AG10803 (cell line): ENCODE data around the gene EDN2.

ENCODE experiments used
- DNase-seq: peaks from one replicate; pipeline ENCODE4 v3.0.0; 2010; ENCODE audit warnings: low read depth
- H3K4me3 ChIP-seq: 2 replicates; pipeline ENCODE4 v1.5.1; 2011; ENCODE audit warnings: mild to moderate bottlenecking, low read length, control low read depth
- TF ChIP-seq, protein P1 (sequence below): conservative IDR thresholded peaks from 2 replicates; pipeline ENCODE4 v1.5.1; 2011; ENCODE audit warnings: mild to moderate bottlenecking, low read length, control low read depth, inconsistent platforms

EDN2 gene

DNA sequence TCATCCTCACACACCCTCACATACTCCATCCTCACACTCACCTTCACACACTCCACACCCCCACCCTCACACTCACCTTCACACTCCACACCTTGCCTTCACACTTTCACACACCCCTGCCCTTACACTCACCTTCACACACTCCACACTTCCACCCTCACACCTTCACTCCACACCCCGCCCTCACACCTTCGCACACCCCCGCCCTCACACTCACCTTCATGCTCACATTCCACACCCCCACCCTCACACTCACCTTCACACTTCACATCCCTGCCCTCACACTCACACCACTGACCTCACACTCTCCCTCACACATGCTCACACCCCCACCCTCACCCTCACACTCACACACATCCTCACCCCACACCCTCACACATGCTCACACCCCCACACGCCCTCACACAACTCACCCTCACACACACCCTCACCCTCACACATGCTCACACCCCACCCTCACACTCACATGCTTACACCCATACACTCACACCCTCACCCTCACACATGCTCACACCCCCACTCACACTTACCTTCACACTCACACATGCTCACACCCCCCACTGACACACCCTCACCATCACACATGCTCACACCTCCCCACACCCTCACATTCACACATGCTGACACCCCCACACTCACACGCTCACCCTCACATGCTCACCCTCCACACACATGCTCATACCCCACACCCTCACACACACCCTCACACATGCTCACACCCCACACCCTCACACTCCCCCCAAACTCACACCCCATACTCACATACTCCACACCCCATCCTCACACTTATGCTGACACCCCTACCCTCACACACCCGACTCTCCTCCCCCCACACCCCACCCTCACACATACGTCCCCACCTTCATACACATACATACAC lies 44.5 kb upstream of the EDN2 start:
- TF ChIP-seq, protein P1, sequence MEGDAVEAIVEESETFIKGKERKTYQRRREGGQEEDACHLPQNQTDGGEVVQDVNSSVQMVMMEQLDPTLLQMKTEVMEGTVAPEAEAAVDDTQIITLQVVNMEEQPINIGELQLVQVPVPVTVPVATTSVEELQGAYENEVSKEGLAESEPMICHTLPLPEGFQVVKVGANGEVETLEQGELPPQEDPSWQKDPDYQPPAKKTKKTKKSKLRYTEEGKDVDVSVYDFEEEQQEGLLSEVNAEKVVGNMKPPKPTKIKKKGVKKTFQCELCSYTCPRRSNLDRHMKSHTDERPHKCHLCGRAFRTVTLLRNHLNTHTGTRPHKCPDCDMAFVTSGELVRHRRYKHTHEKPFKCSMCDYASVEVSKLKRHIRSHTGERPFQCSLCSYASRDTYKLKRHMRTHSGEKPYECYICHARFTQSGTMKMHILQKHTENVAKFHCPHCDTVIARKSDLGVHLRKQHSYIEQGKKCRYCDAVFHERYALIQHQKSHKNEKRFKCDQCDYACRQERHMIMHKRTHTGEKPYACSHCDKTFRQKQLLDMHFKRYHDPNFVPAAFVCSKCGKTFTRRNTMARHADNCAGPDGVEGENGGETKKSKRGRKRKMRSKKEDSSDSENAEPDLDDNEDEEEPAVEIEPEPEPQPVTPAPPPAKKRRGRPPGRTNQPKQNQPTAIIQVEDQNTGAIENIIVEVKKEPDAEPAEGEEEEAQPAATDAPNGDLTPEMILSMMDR: no peak
- H3K4me3 ChIP-seq: no peak overlapping the region
- no peak for DNase-seq

DNA sequence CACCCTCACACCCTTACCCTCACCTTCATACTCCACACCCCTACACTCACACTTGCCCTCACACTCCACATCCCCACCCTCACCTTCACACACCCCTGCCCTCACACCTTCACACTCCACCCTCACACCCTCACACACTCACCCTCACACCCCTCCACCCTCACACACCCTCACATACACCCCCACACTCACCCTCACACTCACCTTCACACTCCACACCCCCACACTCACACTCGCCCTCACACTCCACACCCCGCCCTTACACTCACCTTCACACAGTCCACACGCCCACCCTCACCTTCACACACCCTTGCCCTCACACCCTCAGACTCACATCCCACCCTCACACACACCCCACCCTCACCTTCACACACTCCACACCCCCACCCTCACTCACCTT lies 43.6 kb upstream of the EDN2 start:
- DNase-seq: no peak
- H3K4me3 ChIP-seq: no peak overlapping the region
- TF ChIP-seq, protein P1: no peak

DNA sequence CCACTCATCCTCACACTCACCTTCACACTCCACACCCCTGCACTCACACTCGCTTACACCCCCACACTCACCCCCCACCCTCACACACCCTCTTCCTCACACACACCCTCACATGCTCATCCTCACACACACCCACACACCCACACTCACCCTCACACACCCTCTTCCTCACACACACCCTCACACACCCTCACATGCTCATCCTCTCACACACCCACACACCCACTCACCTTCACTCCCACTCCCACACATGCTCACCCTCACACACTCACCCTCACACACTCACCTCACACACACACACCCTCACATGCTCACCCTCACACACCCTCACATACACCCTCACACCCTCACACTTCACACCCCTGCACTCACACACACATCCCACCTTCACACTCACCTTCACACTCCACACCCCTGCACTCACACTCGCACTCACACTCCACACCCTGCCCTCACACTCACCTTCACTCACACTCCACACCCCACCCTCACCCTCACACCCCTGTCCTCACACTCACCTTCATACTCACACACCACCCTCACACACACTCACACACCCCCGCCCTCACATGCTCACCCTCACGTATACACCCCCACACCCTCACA lies 42.6 kb upstream of the EDN2 start:
- TF ChIP-seq, protein P1: no peak
- no peak for DNase-seq
- no peak overlapping the region for H3K4me3 ChIP-seq

DNA sequence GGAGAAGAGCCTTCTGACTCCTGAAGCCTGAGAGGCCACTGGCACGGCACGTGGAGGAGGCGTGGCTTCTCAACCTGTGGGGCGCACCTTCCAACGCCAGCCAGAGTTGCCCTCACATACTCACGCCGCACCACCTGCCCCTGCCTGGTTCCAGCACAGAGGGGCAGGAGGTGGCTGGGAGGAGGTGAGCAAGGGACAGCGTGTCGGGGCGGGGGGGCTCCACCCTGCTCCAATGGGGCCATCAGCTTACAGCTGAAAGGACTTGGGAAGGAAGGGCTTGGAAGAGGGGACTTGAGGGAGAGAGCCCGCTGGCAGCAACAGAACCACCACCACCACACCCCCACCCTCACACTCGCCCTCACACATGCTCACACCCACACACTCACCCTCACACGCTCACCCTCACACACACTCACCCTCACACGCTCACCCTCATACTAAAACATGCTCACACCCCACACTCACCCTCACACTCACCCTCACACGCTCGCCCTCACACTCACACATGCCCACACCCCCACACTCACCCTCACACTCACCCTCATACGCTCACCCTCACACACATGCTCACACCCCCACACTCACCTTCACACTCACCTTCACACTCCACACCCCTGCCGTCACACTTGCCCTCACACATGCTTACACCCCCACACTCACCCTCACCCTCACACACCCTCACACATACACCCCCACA lies 41.6 kb upstream of the EDN2 start:
- H3K4me3 ChIP-seq: no peak overlapping the region
- TF ChIP-seq, protein P1: no peak
- DNase-seq: no peak

DNA sequence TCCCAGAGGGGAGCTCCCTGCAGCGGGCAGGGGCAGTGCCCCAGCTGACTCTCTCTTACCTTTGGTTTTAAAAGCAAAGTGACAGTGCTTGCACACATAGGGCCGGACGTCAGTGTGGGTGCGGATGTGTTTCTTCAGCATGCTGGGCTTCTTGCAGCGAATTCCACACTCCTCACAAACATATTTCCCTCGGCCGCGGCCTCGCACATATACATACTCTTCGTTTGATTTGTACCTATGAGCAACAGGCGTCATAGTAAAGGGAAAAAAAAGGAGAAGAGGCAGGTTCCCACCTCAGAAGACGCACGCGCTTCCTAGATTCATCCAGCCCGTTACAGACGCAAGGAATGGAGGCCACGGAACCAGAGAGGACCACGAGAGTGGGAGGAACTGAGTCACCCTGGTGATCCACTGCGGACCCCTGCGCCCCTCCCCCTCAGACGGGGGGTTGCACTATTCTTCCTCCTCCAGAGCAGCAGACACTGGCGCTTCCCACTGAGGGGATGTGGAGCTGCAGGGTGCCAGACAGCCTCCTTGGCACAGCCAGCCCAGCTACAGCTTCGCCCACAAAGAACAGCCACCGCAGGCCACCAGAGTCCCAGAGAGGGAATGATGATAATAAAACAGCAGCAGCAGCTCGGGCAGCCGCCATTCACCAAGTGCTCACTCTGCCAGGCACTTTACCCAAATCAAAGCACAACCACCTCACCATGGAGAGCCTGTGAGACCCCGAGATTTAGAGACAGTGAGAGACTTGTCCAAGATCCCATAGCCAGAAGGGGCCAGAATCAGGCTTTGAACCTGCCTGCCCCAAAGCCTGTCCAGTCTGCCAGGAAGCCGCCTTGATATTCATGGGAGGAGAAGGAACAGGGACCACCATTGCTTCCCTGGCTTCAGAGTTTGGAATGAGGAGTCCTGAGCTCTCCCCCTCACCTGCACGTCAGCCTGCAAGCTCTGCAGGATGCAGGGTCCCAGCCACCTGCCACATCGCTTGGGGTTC lies 40.5 kb upstream of the EDN2 start:
- no peak for DNase-seq
- TF ChIP-seq, protein P1: no peak
- H3K4me3 ChIP-seq: no peak overlapping the region

DNA sequence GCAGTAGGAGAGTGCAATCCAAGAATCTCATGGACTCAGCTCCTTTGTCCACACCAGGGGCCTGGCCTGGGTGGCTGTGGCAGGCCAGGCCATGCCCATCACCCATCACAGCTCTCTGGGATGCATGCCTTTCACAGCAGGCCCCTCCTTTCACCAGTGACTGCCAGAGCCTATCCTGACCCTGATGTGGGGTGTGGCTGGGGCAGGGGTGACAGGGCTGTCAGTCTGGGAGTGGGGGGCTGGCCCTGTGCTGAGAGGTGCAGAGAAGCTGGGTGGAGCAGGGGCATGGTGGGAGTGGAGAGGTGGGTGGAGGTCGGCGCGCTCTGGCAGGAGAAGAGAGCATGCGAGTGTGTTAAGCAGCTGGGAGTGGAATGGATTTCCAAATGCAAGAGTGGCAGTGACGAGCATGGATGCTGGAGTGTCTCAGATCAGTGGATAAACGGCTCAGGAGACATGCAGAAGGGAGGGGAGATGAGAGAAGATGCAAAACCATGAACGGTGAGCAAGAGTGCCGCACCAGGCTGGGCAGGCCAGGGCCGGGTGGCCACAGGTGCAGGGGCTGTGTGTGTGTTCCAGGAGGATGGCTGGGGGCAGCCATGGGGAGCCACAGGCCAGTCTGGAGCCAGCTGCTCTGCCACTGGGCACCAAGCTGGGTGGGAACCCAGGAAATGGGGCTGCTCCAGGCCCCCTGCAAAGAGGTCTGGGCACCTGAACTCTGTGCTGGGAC lies 39.6 kb upstream of the EDN2 start:
- TF ChIP-seq, protein P1: no peak
- H3K4me3 ChIP-seq: no peak overlapping the region
- DNase-seq: no peak
